HepG2 (cell line): Measurements from ENCODE around the gene HEMK1. TPM values are rescaled to one million over a fixed set of nuclear protein-coding genes. Genes with fewer than 3 reads are reported as not detected.

ENCODE experiments used
- CBX5 ChIP-seq: sonication (generic); formaldehyde crosslinking; IDR thresholded peaks from 2 replicates; pipeline ENCODE4 v1.4.0; 2020; ENCODE audit warnings: missing genetic modification reagents, borderline replicate concordance
- ELF3 ChIP-seq: IDR thresholded peaks from 2 replicates; pipeline ENCODE4 v1.6.1; 2016; ENCODE audit warnings: missing genetic modification reagents, missing compliant biosample characterization
- GZF1 ChIP-seq: sonication (generic); formaldehyde crosslinking; IDR thresholded peaks from 2 replicates; pipeline ENCODE4 v1.5.1; 2020; ENCODE audit warnings: mild to moderate bottlenecking, missing genetic modification reagents
- HOXA3 ChIP-seq: sonication (generic); formaldehyde crosslinking; IDR thresholded peaks from 2 replicates; pipeline ENCODE4 v1.5.0; 2020; ENCODE audit warnings: missing genetic modification reagents
- IKZF1 ChIP-seq: fragments of 450-650 bp; IDR thresholded peaks from 2 replicates; pipeline ENCODE4 v1.7.1; 2016
- NAIF1 ChIP-seq: sonication (generic); formaldehyde crosslinking; IDR thresholded peaks from 2 replicates; pipeline ENCODE4 v1.5.0; 2020; ENCODE audit warnings: mild to moderate bottlenecking, missing genetic modification reagents, borderline replicate concordance
- NFE2L1 ChIP-seq: sonication (generic); formaldehyde crosslinking; IDR thresholded peaks from 2 replicates; pipeline ENCODE4 v1.4.0; 2020; ENCODE audit warnings: missing genetic modification reagents, mild to moderate bottlenecking, borderline replicate concordance
- PCBP2 ChIP-seq: fragments of 200-400 bp; formaldehyde crosslinking; optimal IDR thresholded peaks from 2 replicates; pipeline ENCODE3; 2018; ENCODE audit warnings: low read length, low read depth; ENCODE audit not compliant: poor library complexity, severe bottlenecking
- PITX1 ChIP-seq: sonication (generic); formaldehyde crosslinking; IDR thresholded peaks from 2 replicates; pipeline ENCODE4 v1.5.1; 2020; ENCODE audit warnings: mild to moderate bottlenecking, missing genetic modification reagents
- PPARG ChIP-seq: conservative IDR thresholded peaks from 2 replicates; pipeline ENCODE4 v1.6.1; 2016; ENCODE audit warnings: missing biosample characterization, missing genetic modification reagents
- SNRNP70 ChIP-seq: fragments of 200-400 bp; formaldehyde crosslinking; IDR thresholded peaks from 2 replicates; pipeline ENCODE4 v1.6.1; 2017; ENCODE audit warnings: mild to moderate bottlenecking, low read depth, low read length, moderate library complexity
- STAG1 ChIP-seq: sonication (generic); formaldehyde crosslinking; IDR thresholded peaks from 2 replicates; pipeline ENCODE4 v1.4.0; 2020; ENCODE audit warnings: missing genetic modification reagents
- TCF7L2 ChIP-seq: IDR thresholded peaks from 2 replicates; pipeline ENCODE4 v1.6.1; 2011; ENCODE audit warnings: mild to moderate bottlenecking, low read depth, low read length, moderate library complexity
- ZNF44 ChIP-seq: sonication (generic); formaldehyde crosslinking; IDR thresholded peaks from 2 replicates; pipeline ENCODE4 v1.5.1; 2020; ENCODE audit warnings: mild to moderate bottlenecking, missing genetic modification reagents
- ZNF546 ChIP-seq: sonication (generic); formaldehyde crosslinking; conservative IDR thresholded peaks from 2 replicates; pipeline ENCODE4 v1.8.1; 2023; ENCODE audit warnings: mild to moderate bottlenecking, missing genetic modification reagents
- ZNF557 ChIP-seq: sonication (generic); formaldehyde crosslinking; IDR thresholded peaks from 2 replicates; pipeline ENCODE4 v1.4.0; 2020; ENCODE audit warnings: missing genetic modification reagents
- ZNF577 ChIP-seq: sonication (generic); formaldehyde crosslinking; IDR thresholded peaks from 2 replicates; pipeline ENCODE4 v1.4.0; 2020; ENCODE audit warnings: mild to moderate bottlenecking, low read depth, missing genetic modification reagents, borderline replicate concordance
- polyA plus RNA-seq, 8 experiments: library from polyadenylated mRNA; depleted of rRNA in 3 of 8; stranded (reverse) in 7 of 8; unstranded in 1 of 8; fragments of >200 nt; fragmentation: Illumina TruSeq in 4 of 8; extraction: Trizol in 4 of 8; gene quantifications; 2 replicates each; pipeline versions ENCODE4 v1.2.1 to v1.2.3, GENCODE V29; 2011 to 2016; ENCODE audit warnings: low read depth in 4 of 8, missing spikeins in 1 of 8, mixed read lengths in 1 of 8; ENCODE audit not compliant: insufficient read depth in 1 of 8
- total RNA-seq, 5 experiments: library from RNA; depleted of rRNA; stranded (reverse); fragments of >200 nt; fragmentation: Illumina TruSeq; extraction: Trizol; gene quantifications; 2 replicates each; pipeline ENCODE4 v1.2.3, GENCODE V29; 2016; ENCODE audit warnings: low read depth in 1 of 5
- TF ChIP-seq, protein P1 (sequence below): sonication (generic); formaldehyde crosslinking; conservative IDR thresholded peaks from 2 replicates; pipeline ENCODE4 v1.4.0; 2020; ENCODE audit warnings: missing genetic modification reagents
- TF ChIP-seq, protein P2 (sequence below): sonication (generic); formaldehyde crosslinking; IDR thresholded peaks from 2 replicates; pipeline ENCODE4 v1.5.0; 2020; ENCODE audit warnings: missing genetic modification reagents
- TF ChIP-seq, protein P3 (sequence below): sonication (generic); formaldehyde crosslinking; IDR thresholded peaks from 2 replicates; pipeline ENCODE4 v1.4.0; 2020; ENCODE audit warnings: missing genetic modification reagents
- TF ChIP-seq, protein P4 (sequence below): sonication (generic); formaldehyde crosslinking; IDR thresholded peaks from 2 replicates; pipeline ENCODE4 v1.8.0; 2022; ENCODE audit warnings: mild to moderate bottlenecking, missing genetic modification reagents, borderline replicate concordance
- TF ChIP-seq, protein P5 (sequence below): sonication (generic); formaldehyde crosslinking; IDR thresholded peaks from 2 replicates; pipeline ENCODE4 v1.4.0; 2020; ENCODE audit warnings: mild to moderate bottlenecking, missing genetic modification reagents

The HEMK1 gene
- total and polyA plus RNA-seq, 2 of the 13 experiments (the other 11 are each of a cell fraction or from before 2014, with no cell fraction given): 9.8 to 12.6 TPM

DNA sequence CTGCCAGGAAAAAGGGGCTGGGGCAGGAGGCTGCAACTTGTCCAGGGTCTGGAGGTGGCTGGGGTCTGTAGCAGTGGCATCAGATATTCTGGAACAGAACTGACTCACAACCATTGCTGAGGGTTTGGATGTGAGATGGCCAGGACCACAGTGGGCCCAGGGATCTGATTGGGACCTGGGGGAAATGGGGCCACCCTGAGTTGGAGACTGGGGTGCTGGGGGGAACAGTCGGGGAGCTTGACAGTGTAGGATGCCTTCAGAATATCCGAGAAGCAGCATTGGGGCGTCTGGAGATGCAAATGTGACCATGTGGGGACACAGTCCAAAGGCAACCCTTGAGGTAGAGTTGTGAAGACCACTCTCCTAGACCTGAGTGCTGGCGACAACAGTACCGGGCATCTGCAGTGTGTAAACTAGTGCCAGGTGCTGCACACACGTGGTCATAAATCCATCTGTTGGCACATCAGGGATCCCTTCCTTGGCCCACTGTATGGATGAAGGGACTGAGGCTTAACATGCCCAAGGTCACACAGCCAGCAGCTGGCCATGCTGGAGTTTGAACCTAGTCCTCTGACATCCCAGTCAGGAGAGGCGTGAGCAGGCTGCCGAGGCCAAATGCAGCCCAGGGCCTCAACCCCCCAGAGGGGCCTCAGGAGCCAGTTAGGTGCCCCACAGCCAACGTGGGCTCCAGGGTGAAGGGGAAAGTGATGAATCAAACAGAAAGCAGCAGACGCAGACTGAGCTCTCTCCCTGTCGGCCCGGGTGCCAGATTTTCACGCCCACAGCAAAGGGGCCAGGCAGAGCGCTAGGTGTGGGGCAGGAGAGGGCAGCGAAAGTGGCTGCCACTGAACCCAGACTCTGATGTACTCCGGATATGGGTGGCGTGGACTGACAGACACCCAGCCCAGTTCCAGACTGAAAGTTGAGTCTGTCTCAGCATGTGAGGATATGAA lies 18.8 kb downstream of the HEMK1 start (continued):
- TF ChIP-seq GZF1 (CRISPR knock-in tag): no peak
- TF ChIP-seq TCF7L2: no peak
- TF ChIP-seq PPARG (CRISPR knock-in tag): 0 out of 2 replicates have a peak, but pooled peaks have one; percentile 15
- TF ChIP-seq ZNF577 (CRISPR knock-in tag): no peak
- no peak for TF ChIP-seq IKZF1
- TF ChIP-seq STAG1: peak; percentile 8; the same call in 1 of the 2 replicates
- TF ChIP-seq, protein P1, sequence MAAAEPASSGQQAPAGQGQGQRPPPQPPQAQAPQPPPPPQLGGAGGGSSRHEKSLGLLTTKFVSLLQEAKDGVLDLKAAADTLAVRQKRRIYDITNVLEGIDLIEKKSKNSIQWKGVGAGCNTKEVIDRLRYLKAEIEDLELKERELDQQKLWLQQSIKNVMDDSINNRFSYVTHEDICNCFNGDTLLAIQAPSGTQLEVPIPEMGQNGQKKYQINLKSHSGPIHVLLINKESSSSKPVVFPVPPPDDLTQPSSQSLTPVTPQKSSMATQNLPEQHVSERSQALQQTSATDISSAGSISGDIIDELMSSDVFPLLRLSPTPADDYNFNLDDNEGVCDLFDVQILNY (CRISPR knock-in tag): no peak
- TF ChIP-seq ZNF546 (CRISPR knock-in tag): 0 out of 2 replicates have a peak, but pooled peaks have one; percentile 20
- peak; percentile 80; the same call in 1 of the 2 replicates for TF ChIP-seq PITX1 (CRISPR knock-in tag)
- TF ChIP-seq NFE2L1 (CRISPR knock-in tag): no peak
- no peak for TF ChIP-seq ELF3 (CRISPR knock-in tag)
- TF ChIP-seq, protein P2, sequence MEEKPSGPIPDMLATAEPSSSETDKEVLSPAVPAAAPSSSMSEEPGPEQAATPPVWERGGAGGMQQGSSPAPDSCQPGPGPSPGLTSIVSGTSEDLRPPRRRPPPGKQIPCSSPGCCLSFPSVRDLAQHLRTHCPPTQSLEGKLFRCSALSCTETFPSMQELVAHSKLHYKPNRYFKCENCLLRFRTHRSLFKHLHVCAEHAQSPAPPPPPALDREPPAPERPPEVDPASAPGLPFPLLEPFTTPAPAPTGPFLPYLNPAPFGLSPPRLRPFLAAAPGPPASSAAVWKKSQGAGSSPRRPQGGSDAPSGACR (CRISPR knock-in tag): no peak
- no peak; the same call in 1 of the 2 replicates for TF ChIP-seq CBX5
- TF ChIP-seq, protein P3, sequence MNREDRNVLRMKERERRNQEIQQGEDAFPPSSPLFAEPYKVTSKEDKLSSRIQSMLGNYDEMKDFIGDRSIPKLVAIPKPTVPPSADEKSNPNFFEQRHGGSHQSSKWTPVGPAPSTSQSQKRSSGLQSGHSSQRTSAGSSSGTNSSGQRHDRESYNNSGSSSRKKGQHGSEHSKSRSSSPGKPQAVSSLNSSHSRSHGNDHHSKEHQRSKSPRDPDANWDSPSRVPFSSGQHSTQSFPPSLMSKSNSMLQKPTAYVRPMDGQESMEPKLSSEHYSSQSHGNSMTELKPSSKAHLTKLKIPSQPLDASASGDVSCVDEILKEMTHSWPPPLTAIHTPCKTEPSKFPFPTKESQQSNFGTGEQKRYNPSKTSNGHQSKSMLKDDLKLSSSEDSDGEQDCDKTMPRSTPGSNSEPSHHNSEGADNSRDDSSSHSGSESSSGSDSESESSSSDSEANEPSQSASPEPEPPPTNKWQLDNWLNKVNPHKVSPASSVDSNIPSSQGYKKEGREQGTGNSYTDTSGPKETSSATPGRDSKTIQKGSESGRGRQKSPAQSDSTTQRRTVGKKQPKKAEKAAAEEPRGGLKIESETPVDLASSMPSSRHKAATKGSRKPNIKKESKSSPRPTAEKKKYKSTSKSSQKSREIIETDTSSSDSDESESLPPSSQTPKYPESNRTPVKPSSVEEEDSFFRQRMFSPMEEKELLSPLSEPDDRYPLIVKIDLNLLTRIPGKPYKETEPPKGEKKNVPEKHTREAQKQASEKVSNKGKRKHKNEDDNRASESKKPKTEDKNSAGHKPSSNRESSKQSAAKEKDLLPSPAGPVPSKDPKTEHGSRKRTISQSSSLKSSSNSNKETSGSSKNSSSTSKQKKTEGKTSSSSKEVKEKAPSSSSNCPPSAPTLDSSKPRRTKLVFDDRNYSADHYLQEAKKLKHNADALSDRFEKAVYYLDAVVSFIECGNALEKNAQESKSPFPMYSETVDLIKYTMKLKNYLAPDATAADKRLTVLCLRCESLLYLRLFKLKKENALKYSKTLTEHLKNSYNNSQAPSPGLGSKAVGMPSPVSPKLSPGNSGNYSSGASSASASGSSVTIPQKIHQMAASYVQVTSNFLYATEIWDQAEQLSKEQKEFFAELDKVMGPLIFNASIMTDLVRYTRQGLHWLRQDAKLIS (CRISPR knock-in tag): 0 out of 2 replicates have a peak, but pooled peaks have one; percentile 53
- TF ChIP-seq, protein P4, sequence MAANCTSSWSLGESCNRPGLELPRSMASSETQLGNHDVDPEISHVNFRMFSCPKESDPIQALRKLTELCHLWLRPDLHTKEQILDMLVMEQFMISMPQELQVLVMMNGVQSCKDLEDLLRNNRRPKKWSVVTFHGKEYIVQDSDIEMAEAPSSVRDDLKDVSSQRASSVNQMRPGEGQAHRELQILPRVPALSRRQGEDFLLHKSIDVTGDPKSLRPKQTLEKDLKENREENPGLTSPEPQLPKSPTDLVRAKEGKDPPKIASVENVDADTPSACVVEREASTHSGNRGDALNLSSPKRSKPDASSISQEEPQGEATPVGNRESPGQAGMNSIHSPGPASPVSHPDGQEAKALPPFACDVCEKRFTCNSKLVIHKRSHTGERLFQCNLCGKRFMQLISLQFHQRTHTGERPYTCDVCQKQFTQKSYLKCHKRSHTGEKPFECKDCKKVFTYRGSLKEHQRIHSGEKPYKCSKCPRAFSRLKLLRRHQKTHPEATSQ: no peak
- no peak; the same call in 1 of the 2 replicates for TF ChIP-seq ZNF557 (CRISPR knock-in tag)
- no peak for TF ChIP-seq NAIF1 (CRISPR knock-in tag)
- no peak for TF ChIP-seq PCBP2
- no peak for TF ChIP-seq SNRNP70
- TF ChIP-seq ZNF44 (CRISPR knock-in tag): no peak
- TF ChIP-seq HOXA3 (CRISPR knock-in tag): peak; percentile 68; the same call in 1 of the 2 replicates
- TF ChIP-seq, protein P5, sequence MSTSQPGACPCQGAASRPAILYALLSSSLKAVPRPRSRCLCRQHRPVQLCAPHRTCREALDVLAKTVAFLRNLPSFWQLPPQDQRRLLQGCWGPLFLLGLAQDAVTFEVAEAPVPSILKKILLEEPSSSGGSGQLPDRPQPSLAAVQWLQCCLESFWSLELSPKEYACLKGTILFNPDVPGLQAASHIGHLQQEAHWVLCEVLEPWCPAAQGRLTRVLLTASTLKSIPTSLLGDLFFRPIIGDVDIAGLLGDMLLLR: peak; percentile 26; the same call in 1 of the 2 replicates
